Measurements from ENCODE around the gene CNTNAP2.

GRCh38 chr7:148276314-148277041 is 2159.9 kb downstream of the CNTNAP2 start:
- TF ChIP-seq CTCF (IDR thresholded peaks at IDR 0.05; ENCODE audit: low read depth, low read length, missing input control) (no peak), NR2F2 (IDR thresholded peaks at IDR 0.05) (no peak), ATF3 (IDR thresholded peaks at IDR 0.05) (no peak), ZBTB33 (IDR thresholded peaks at IDR 0.05) (no peak), RXRA (IDR thresholded peaks at IDR 0.05) (no peak), MAX (IDR thresholded peaks at IDR 0.05) (no peak), REST (IDR thresholded peaks at IDR 0.05) (no peak), YY1 (IDR thresholded peaks at IDR 0.05) (no peak)
